Suprapubic skin (tissue), 4 donors: ENCODE results near the gene FSTL4. TPM values are rescaled to one million over a fixed set of nuclear protein-coding genes. Genes with fewer than 3 reads are reported as not detected.

ENCODE experiments used
- DNase-seq, 2 donors: peaks; one replicate each; pipeline ENCODE4 v3.0.0-alpha.2; 2019; ENCODE audit warnings: low spot score in 2 of 2
- H3K27ac ChIP-seq: fragments of 200-600 bp; sonication (generic); one replicate; pipeline ENCODE4 v1.5.1; 2019
- H3K27me3 ChIP-seq: fragments of 200-600 bp; sonication (generic); one replicate; pipeline ENCODE4 v1.5.1; 2019
- H3K36me3 ChIP-seq: fragments of 200-600 bp; sonication (generic); one replicate; pipeline ENCODE4 v1.5.1; 2019
- H3K4me1 ChIP-seq: fragments of 200-600 bp; sonication (generic); one replicate; pipeline ENCODE4 v1.5.1; 2019
- H3K4me3 ChIP-seq: fragments of 200-600 bp; sonication (generic); one replicate; pipeline ENCODE4 v1.5.1; 2019; ENCODE audit warnings: mild to moderate bottlenecking
- H3K9me3 ChIP-seq: fragments of 200-600 bp; sonication (generic); one replicate; pipeline ENCODE4 v1.5.1; 2019
- CTCF ChIP-seq, 2 donors: fragments of 200-600 bp in 1 of 2; fragments of 450-650 bp in 1 of 2; sonication (generic) in 1 of 2; IDR thresholded peaks; one replicate each; pipeline ENCODE4 v1.5.1; 2016 to 2019; ENCODE audit warnings: antibody characterized with exemption in 2 of 2, mild to moderate bottlenecking in 1 of 2, moderate library complexity in 1 of 2
- EP300 ChIP-seq: sonication (generic); formaldehyde crosslinking; IDR thresholded peaks from one replicate; pipeline ENCODE4 v1.6.1; 2017; ENCODE audit warnings: antibody characterized with exemption
- POLR2A ChIP-seq, 2 donors: fragments of 450-650 bp; IDR thresholded peaks; one replicate each; pipeline ENCODE4 v1.6.1; 2017; ENCODE audit warnings: antibody characterized with exemption in 2 of 2, mild to moderate bottlenecking in 2 of 2, moderate library complexity in 2 of 2
- POLR2AphosphoS5 ChIP-seq, 3 donors: sonication (generic); formaldehyde crosslinking; IDR thresholded peaks; one replicate each; pipeline ENCODE4 v1.6.1; 2017; ENCODE audit warnings: antibody characterized with exemption in 3 of 3
- WGBS: methylation state at CpG from one replicate; pipeline ENCODE4 v1.1.5; 2018; 5-methylcytosine and 5-hydroxymethylcytosine counted together
- total RNA-seq, 4 donors: library from RNA; depleted of rRNA; stranded (reverse); fragments of >200 nt; gene quantifications; one replicate each; pipeline ENCODE4 v1.1.0, GENCODE V29; 2016

Gene FSTL4
- total RNA-seq, 4 donors from 2014 or later: 2.3 to 6.4 (median 5.8) TPM

GRCh38 chr5:133470841-133471240, 141.5 kb downstream of the FSTL4 start:
- Histone ChIP-seq H3K4me1 (no peaks in the 10 kb centered on the region), H3K4me3 (no peak overlapping the region), H3K36me3 (no peaks in the 10 kb centered on the region), H3K9me3 (no peaks in the 10 kb centered on the region), H3K27ac (no peak overlapping the region), H3K27me3 (no peaks in the 10 kb centered on the region)
- TF ChIP-seq POLR2AphosphoS5 (IDR thresholded peaks at IDR 0.05) (no peak), CTCF (IDR thresholded peaks at IDR 0.05) (no peak), EP300 (no peak), POLR2A (IDR thresholded peaks at IDR 0.05) (no peak)
- no peak for DNase-seq
- WGBS: 90% methylated on average over 3 of the region's 3 CpGs

DNA sequence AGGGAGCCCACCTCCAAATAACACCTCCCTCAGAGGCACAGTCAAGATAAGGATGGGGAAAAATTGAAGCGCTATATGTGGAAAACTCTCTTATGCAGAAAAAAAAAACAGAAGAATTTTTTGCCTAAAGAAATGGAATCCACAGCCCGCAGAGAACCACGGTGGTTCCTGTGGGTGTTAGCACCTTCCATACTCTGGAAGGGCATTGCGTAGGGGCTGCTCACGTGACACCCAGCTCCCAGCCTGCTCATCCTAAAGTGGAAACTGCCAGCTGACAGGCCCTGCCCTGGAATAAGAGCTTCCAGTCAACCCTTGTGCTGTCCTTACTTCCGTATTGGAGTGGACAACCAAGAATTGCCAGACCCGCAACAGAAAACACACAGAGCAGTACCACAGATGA, 142.5 kb downstream of the FSTL4 start:
- H3K4me1 ChIP-seq: no peaks in the 10 kb centered on the region
- no peak overlapping the region for H3K4me3 ChIP-seq
- H3K9me3 ChIP-seq: no peaks in the 10 kb centered on the region
- H3K36me3 ChIP-seq: no peaks in the 10 kb centered on the region
- no peak for TF ChIP-seq POLR2A (IDR thresholded peaks at IDR 0.05)
- TF ChIP-seq POLR2AphosphoS5 (IDR thresholded peaks at IDR 0.05): no peak
- TF ChIP-seq CTCF (IDR thresholded peaks at IDR 0.05): no peak
- TF ChIP-seq EP300: no peak
- H3K27me3 ChIP-seq: no peaks in the 10 kb centered on the region
- H3K27ac ChIP-seq: no peak overlapping the region
- DNase-seq: peak in 1 of 2 donors; percentile 6
- 90% methylated on average over 7 of the region's 7 CpGs for WGBS

- TF ChIP-seq CTCF (IDR thresholded peaks at IDR 0.05): no peak
- no peaks in the 10 kb centered on the region for H3K36me3 ChIP-seq
- no peak overlapping the region for H3K27ac ChIP-seq
- H3K27me3 ChIP-seq: no peaks in the 10 kb centered on the region
- 58% methylated on average over 2 of the region's 2 CpGs for WGBS
- no peaks in the 10 kb centered on the region for H3K4me1 ChIP-seq
- DNase-seq: peak in 1 of 2 donors; percentile 9
- H3K9me3 ChIP-seq: no peaks in the 10 kb centered on the region
- H3K4me3 ChIP-seq: no peak overlapping the region
Measured at GRCh38 chr5:133469252-133469651, 143.1 kb downstream of the FSTL4 start.

DNA sequence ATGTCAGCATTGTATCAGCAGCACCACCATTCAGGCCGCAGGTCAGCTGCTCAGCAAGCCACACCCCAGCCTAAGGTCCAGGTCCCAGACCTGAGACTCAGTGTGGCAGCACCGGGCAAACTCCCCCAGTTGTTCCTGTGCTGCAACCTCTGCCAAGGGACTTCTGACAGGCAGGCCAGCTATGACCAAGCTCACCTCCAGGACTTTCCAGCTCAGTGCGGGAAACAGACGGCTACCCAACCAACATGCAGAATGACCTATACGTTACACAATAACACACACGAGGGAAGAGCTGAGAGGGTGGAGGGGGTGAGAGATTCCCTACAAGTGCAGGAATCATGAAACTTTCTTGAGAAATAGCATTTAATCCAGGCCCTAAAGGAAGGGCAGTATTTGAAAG, 143.7 kb downstream of the FSTL4 start:
- no peak overlapping the region for H3K4me3 ChIP-seq
- no peaks in the 10 kb centered on the region for H3K4me1 ChIP-seq
- no peaks in the 10 kb centered on the region for H3K36me3 ChIP-seq
- peak in 1 of 2 donors; percentile 29 for DNase-seq
- H3K9me3 ChIP-seq: no peaks in the 10 kb centered on the region
- H3K27ac ChIP-seq: no peak overlapping the region
- 78% methylated on average over 5 of the region's 6 CpGs for WGBS
- TF ChIP-seq POLR2AphosphoS5 (IDR thresholded peaks at IDR 0.05) (no peak), POLR2A (IDR thresholded peaks at IDR 0.05) (no peak), EP300 (no peak), CTCF (IDR thresholded peaks at IDR 0.05) (no peak)
- H3K27me3 ChIP-seq: no peaks in the 10 kb centered on the region

GRCh38 chr5:133467826-133468463, 144.4 kb downstream of the FSTL4 start:
- Histone ChIP-seq H3K36me3 (no peaks in the 10 kb centered on the region), H3K27me3 (no peaks in the 10 kb centered on the region), H3K27ac (no peak overlapping the region), H3K9me3 (no peaks in the 10 kb centered on the region), H3K4me1 (no peaks in the 10 kb centered on the region), H3K4me3 (no peak overlapping the region)
- TF ChIP-seq POLR2A (IDR thresholded peaks at IDR 0.05) (no peak), CTCF (IDR thresholded peaks at IDR 0.05) (no peak), EP300 (no peak), POLR2AphosphoS5 (IDR thresholded peaks at IDR 0.05) (no peak)
- WGBS: 85% methylated on average over 4 of the region's 4 CpGs
- DNase-seq: peak in 1 of 2 donors; percentile 35
